Activated CD8-positive, alpha-beta T cell treated with anti-CD3 and anti-CD28 coated beads, Interleukin-2, amount 10 ng/mL, durations not matched to agents 7 days and 5 days (primary cell): ENCODE measurements around the gene PRR9. TPM values are rescaled to one million over a fixed set of nuclear protein-coding genes. Genes with fewer than 3 reads are reported as not detected.
"Not testable (repeated sequence)": the region's sequence is repeated elsewhere in the genome, so short reads cannot be mapped to it uniquely, and the experiment has no call there.

Experiments
- ATAC-seq: fragments of 150-1000 bp; cut with Tn5 transposase; one replicate; pipeline ENCODE4 v1.10.0; 2021; ENCODE audit warnings: moderate library complexity
- CTCF ChIA-PET: fragments of 350-600 bp; sonication (Branson Sonifier 250); formaldehyde crosslinking; loops from one replicate; lab custom pipeline; 2021; ENCODE audit warnings: antibody characterized with exemption; lab: Charles Lee
- POLR2A ChIA-PET: fragments of 350-600 bp; sonication (Branson Sonifier 250); formaldehyde crosslinking; loops from one replicate; lab custom pipeline; 2021; ENCODE audit warnings: antibody characterized with exemption; lab: Charles Lee
- DNase-seq: peaks from one replicate; pipeline ENCODE4 v3.0.0-alpha.2; 2020
- H3K27ac Mint-ChIP-seq: one replicate; pipeline ENCODE4 v1.8.0; 2021; ENCODE audit warnings: mild to moderate bottlenecking, mixed read lengths
- H3K27me3 Mint-ChIP-seq: one replicate; pipeline ENCODE4 v1.8.0; 2021; ENCODE audit warnings: low read depth, mixed read lengths
- H3K36me3 Mint-ChIP-seq: one replicate; pipeline ENCODE4 v1.8.0; 2021; ENCODE audit warnings: low read depth, mixed read lengths
- H3K4me1 Mint-ChIP-seq: one replicate; pipeline ENCODE4 v1.8.0; 2021; ENCODE audit warnings: low read depth, mixed read lengths
- H3K4me3 Mint-ChIP-seq: one replicate; pipeline ENCODE4 v1.8.0; 2021; ENCODE audit warnings: mild to moderate bottlenecking, mixed read lengths
- H3K9me3 Mint-ChIP-seq: one replicate; pipeline ENCODE4 v1.8.0; 2022; ENCODE audit warnings: mixed read lengths; ENCODE audit not compliant: insufficient read depth
- total RNA-seq, 2 experiments: library from RNA; stranded (reverse); gene quantifications; one replicate each; pipeline ENCODE4 v1.2.3, GENCODE V29; 2021

The PRR9 gene, protein sequence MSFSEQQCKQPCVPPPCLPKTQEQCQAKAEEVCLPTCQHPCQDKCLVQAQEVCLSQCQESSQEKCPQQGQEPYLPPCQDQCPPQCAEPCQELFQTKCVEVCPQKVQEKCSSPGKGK
- not detected for total RNA-seq

DNA sequence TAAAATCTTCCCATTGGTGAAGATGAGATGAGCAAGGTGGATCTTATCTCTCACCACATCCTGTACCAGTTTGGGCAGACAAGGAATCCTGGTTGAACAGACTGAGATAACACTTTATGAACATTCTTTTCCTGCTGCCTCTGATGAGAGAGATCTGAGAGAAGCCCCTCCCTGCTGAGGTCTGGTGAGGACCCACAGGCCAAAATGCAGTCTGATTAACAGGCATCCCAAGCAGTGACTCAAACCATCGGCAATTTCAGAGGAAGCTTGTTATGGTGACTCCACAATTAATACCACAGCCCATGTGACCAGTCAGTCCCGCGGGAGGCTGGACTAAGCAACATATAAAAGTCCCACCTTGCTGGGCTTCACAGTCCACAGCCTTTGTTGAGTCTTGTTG lies at the start of gene PRR9:
TSS of gene PRR9 (plus strand) at position 373 of the 400 bp plus-strand sequence. CDS start 561 bp downstream, outside the sequence.
- DNase-seq (no peak), ATAC-seq (no peak)
- no peak within 1 kb of the TSS for H3K4me3 Mint-ChIP-seq
- ChIA-PET CTCF (no interaction called here), POLR2A (no interaction called here)
- no peaks in the 10 kb centered on the region for H3K36me3 Mint-ChIP-seq
- peaks cover 13% of the 10 kb centered on the region for H3K27me3 Mint-ChIP-seq
- H3K4me1 Mint-ChIP-seq, result peaks cover 4% of the 10 kb centered on the region
- H3K27ac Mint-ChIP-seq, result no peak within 1 kb of the TSS
- no peaks in the 10 kb centered on the region for H3K9me3 Mint-ChIP-seq

- no peaks in the 10 kb centered on the region for H3K36me3 Mint-ChIP-seq
- no peaks in the 10 kb centered on the region for H3K4me1 Mint-ChIP-seq
- no peaks in the 10 kb centered on the region for H3K9me3 Mint-ChIP-seq
- CTCF ChIA-PET, result no interaction called here
- H3K27me3 Mint-ChIP-seq, result peaks cover 12% of the 10 kb centered on the region
- no peak for DNase-seq
- no peak for ATAC-seq
- POLR2A ChIA-PET, result no interaction called here
- H3K27ac Mint-ChIP-seq, result no peak overlapping the region
- H3K4me3 Mint-ChIP-seq, result no peak overlapping the region
Observed at GRCh38 chr1:153168686-153169085, 48.7 kb upstream of the PRR9 start.

GRCh38 chr1:153174624-153175023 lies 42.8 kb upstream of the PRR9 start:
- POLR2A ChIA-PET, result no interaction called here
- DNase-seq (no peak), ATAC-seq (no peak)
- Mint-ChIP-seq H3K36me3 (no peaks in the 10 kb centered on the region), H3K27me3 (peaks cover 17% of the 10 kb centered on the region), H3K27ac (no peak overlapping the region), H3K4me3 (no peak overlapping the region), H3K9me3 (no peaks in the 10 kb centered on the region), H3K4me1 (no peaks in the 10 kb centered on the region)
- CTCF ChIA-PET, result no interaction called here

DNA sequence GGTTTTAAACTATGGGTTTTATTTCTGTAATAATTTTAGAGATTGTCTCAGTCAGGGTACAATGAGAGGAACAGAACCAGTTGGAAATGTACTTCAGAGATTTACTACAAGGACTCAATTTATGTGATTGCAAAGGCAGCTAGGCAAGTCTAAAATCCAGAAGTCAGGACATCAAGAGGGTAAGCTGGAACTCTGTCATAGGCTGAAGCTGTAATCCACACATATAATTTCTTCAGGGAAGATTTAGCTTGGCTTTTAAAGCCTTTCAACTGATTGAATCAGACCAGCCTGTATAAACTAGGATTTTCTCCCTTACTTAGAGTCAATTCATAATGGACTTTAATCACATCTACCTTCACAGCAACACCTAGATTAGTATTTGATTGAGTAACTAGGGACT lies 38.5 kb upstream of the PRR9 start:
- ChIA-PET POLR2A (no interaction called here), CTCF (no interaction called here)
- no peaks in the 10 kb centered on the region for H3K36me3 Mint-ChIP-seq
- H3K4me3 Mint-ChIP-seq, result no peak overlapping the region
- H3K9me3 Mint-ChIP-seq, result no peaks in the 10 kb centered on the region
- H3K4me1 Mint-ChIP-seq, result no peaks in the 10 kb centered on the region
- no peak for ATAC-seq
- H3K27me3 Mint-ChIP-seq, result peaks cover 16% of the 10 kb centered on the region
- no peak overlapping the region for H3K27ac Mint-ChIP-seq
- no peak for DNase-seq

- Mint-ChIP-seq H3K9me3 (no peaks in the 10 kb centered on the region), H3K27me3 (peaks cover 12% of the 10 kb centered on the region), H3K27ac (no peak overlapping the region), H3K36me3 (no peaks in the 10 kb centered on the region), H3K4me3 (no peak overlapping the region), H3K4me1 (no peaks in the 10 kb centered on the region)
- ChIA-PET CTCF (no interaction called here), POLR2A (no interaction called here)
- DNase-seq (no peak), ATAC-seq (no peak)
Observed at GRCh38 chr1:153180556-153180955, 36.8 kb upstream of the PRR9 start.

- H3K9me3 Mint-ChIP-seq, H3K4me1 Mint-ChIP-seq, H3K4me3 Mint-ChIP-seq, H3K27ac Mint-ChIP-seq, DNase-seq, H3K36me3 Mint-ChIP-seq, ATAC-seq, CTCF ChIA-PET, POLR2A ChIA-PET: not testable (repeated sequence)
- peaks cover 13% of the 10 kb centered on the region for H3K27me3 Mint-ChIP-seq
Observed at GRCh38 chr1:153188301-153188700, 29.1 kb upstream of the PRR9 start.

DNA sequence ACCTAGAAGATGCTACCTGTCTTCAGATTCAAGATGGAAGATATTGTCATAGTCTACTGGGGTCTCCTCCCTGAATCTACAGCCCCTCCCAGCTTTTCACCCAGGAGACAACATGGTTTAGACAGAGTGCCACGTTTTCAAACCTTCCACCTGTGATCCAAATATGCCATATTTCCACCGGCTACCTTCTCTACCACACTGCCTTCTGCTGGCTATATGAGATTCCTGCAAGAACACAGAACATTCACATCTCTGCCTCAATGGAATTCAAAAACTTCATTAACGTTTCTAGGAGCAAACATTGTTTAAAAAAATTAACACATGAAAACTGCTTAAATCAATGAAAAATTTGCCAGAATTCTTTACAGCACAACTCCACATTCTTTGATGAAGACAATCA lies 27.0 kb upstream of the PRR9 start:
- Mint-ChIP-seq H3K4me3 (no peak overlapping the region), H3K4me1 (no peaks in the 10 kb centered on the region), H3K36me3 (no peaks in the 10 kb centered on the region), H3K9me3 (no peaks in the 10 kb centered on the region), H3K27ac (no peak overlapping the region), H3K27me3 (peaks cover 16% of the 10 kb centered on the region)
- ATAC-seq, result no peak
- no peak for DNase-seq
- POLR2A ChIA-PET, result no interaction called here
- CTCF ChIA-PET, result no interaction called here

DNA sequence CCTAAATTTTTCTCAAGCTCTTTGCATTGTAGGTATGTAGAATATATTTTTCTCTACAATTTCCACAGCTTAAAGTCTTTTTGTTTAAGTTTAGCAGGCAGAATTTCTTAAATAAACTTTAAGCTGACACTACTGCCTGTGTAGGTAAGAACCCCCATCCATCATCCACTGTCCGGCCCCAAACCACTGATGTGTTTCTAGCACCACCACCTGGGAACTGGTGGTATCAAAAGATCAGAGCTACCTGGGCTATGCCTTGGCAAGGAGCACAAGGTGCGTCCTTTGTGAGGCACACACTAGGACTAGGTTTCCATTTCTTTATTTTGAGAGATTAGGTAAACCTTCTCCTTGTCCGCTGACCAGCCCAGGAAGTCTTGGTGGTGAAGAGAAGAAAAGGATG lies 24.7 kb upstream of the PRR9 start:
- Mint-ChIP-seq H3K4me1 (no peaks in the 10 kb centered on the region), H3K27me3 (peaks cover 8% of the 10 kb centered on the region), H3K9me3 (no peaks in the 10 kb centered on the region), H3K27ac (no peak overlapping the region), H3K4me3 (no peak overlapping the region), H3K36me3 (no peaks in the 10 kb centered on the region)
- no peak for DNase-seq
- POLR2A ChIA-PET, result no interaction called here
- CTCF ChIA-PET, result interaction anchor here (0.8 to 1.3 kb wide), 2 partner anchors 11 to 322 kb away, joined by 4 to 7 read pairs; partner anchors contain the start of gene LELP1
- ATAC-seq, result no peak

GRCh38 chr1:153194331-153195050 lies 22.9 kb upstream of the PRR9 start:
- H3K9me3 Mint-ChIP-seq, result no peaks in the 10 kb centered on the region
- ChIA-PET CTCF (no interaction called here), POLR2A (no interaction called here)
- no peak overlapping the region for H3K4me3 Mint-ChIP-seq
- DNase-seq, result no peak
- no peak for ATAC-seq
- no peaks in the 10 kb centered on the region for H3K4me1 Mint-ChIP-seq
- no peak overlapping the region for H3K27ac Mint-ChIP-seq
- H3K27me3 Mint-ChIP-seq, result peaks cover 6% of the 10 kb centered on the region
- H3K36me3 Mint-ChIP-seq, result no peaks in the 10 kb centered on the region

GRCh38 chr1:153195216-153195615 lies 22.2 kb upstream of the PRR9 start:
- Mint-ChIP-seq H3K9me3 (no peaks in the 10 kb centered on the region), H3K4me3 (no peak overlapping the region), H3K27ac (no peak overlapping the region), H3K27me3 (peaks cover 5% of the 10 kb centered on the region), H3K36me3 (no peaks in the 10 kb centered on the region), H3K4me1 (no peaks in the 10 kb centered on the region)
- ATAC-seq, result no peak
- ChIA-PET POLR2A (no interaction called here), CTCF (no interaction called here)
- DNase-seq, result no peak

DNA sequence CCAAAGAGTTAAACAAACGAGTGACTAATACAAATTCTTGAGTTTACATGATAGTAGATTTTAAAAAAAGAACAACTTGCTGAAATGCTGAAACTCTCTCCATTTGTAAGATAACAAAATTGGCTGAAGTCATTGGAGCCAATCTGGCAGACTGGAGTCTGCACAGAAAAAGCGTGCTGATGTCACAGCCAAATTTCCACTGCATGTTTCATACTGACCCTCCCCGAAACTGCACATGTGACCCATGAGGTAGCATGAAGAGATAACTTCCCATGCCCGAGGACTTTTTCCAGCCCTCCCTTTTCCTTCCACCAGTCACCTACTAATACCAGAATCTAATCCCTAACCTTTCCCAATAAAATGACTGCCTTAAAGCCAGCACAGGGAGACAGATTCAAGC lies 15.4 kb upstream of the PRR9 start:
- no peaks in the 10 kb centered on the region for H3K27me3 Mint-ChIP-seq
- CTCF ChIA-PET, result no interaction called here

DNA sequence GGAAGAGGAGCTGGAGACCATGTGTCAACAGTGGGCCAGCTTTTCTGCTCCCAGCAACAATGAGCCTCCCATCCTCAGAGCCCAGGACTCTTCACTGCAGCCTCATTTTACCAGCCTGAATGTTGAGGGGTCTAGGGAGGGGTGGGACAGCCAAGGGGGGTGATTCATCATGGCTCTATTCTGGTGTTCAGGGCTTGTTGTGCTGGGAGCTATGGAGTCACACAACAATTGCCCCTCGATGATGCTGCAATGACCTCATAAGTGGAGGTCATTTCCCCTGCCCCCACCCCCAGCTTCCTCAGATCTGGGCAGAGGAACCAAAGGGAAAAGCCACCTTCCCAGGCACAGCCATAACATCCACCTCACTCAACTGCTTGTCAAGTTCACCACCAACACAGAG lies 14.3 kb upstream of the PRR9 start, which contains the start of gene LELP1:
TSS of gene LELP1 (plus strand) at position 301 of the 400 bp plus-strand sequence. CDS start 1,278 bp downstream, outside the sequence.
- Mint-ChIP-seq H3K27me3 (no peaks in the 10 kb centered on the region), H3K4me1 (no peaks in the 10 kb centered on the region), H3K4me3 (no peak within 1 kb of the TSS), H3K9me3 (no peaks in the 10 kb centered on the region), H3K36me3 (no peaks in the 10 kb centered on the region), H3K27ac (no peak within 1 kb of the TSS)
- ATAC-seq (no peak), DNase-seq (no peak)
- CTCF ChIA-PET, result interaction anchor here (1.2 kb wide), 1 partner anchor 10 kb away, joined by 4 read pairs; no protein-coding TSS in a partner anchor
- POLR2A ChIA-PET, result interaction anchor here (0.6 kb wide), 1 partner anchor 26 kb away, joined by 3 read pairs; no protein-coding TSS in a partner anchor

More for the DNA sequence above, 15.4 kb upstream of the PRR9 start:
- H3K36me3 Mint-ChIP-seq, result no peaks in the 10 kb centered on the region
- H3K4me1 Mint-ChIP-seq, result no peaks in the 10 kb centered on the region
- ATAC-seq (no peak), DNase-seq (no peak)
- no peak overlapping the region for H3K27ac Mint-ChIP-seq
- H3K4me3 Mint-ChIP-seq, result no peak overlapping the region
- POLR2A ChIA-PET, result no interaction called here
- H3K9me3 Mint-ChIP-seq, result no peaks in the 10 kb centered on the region
